Neural cell (in vitro differentiated cells): ENCODE measurements around the gene SLC2A4RG.

Experiments used
- MXI1 ChIP-seq: fragments of 450-650 bp; conservative IDR thresholded peaks from 2 replicates; pipeline ENCODE4 v1.6.1; 2014; ENCODE audit warnings: antibody characterized with exemption, mild to moderate bottlenecking; ENCODE audit not compliant: poor library complexity, severe bottlenecking
- POLR2AphosphoS5 ChIP-seq: IDR thresholded peaks from 2 replicates; pipeline ENCODE4 v1.6.1; 2012
- TF ChIP-seq, protein P1 (sequence below): fragments of 450-650 bp; IDR thresholded peaks from 2 replicates; pipeline ENCODE4 v1.5.1; 2014; ENCODE audit warnings: antibody characterized with exemption, mild to moderate bottlenecking, moderate library complexity; ENCODE audit not compliant: poor library complexity, severe bottlenecking

DNA sequence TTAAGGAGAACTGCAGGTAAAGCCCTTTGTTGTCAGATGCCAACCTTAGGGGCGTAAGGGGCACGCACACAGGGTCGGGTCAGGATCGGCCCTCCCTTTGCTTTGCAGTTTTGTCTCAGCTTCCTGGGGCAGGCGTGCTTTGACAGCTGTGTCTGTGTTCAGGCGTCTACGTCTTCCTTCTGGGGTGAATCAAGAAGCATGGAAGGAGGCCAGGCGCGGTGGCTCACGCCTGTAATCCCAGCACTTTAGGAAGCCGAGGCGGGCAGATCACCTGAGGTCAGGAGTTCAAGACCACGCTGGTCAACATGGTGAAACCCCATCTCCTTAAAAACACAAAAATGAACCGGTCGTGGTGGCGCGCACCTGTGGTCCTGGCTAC, 30.4 kb upstream of the SLC2A4RG start:
- TF ChIP-seq, protein P1, sequence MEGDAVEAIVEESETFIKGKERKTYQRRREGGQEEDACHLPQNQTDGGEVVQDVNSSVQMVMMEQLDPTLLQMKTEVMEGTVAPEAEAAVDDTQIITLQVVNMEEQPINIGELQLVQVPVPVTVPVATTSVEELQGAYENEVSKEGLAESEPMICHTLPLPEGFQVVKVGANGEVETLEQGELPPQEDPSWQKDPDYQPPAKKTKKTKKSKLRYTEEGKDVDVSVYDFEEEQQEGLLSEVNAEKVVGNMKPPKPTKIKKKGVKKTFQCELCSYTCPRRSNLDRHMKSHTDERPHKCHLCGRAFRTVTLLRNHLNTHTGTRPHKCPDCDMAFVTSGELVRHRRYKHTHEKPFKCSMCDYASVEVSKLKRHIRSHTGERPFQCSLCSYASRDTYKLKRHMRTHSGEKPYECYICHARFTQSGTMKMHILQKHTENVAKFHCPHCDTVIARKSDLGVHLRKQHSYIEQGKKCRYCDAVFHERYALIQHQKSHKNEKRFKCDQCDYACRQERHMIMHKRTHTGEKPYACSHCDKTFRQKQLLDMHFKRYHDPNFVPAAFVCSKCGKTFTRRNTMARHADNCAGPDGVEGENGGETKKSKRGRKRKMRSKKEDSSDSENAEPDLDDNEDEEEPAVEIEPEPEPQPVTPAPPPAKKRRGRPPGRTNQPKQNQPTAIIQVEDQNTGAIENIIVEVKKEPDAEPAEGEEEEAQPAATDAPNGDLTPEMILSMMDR: no peak
- TF ChIP-seq POLR2AphosphoS5: no peak
- no peak for TF ChIP-seq MXI1
